CD1c-positive myeloid dendritic cell (primary cell): ENCODE data around the gene HPN.
"Not testable (repeated sequence)": the region's sequence is repeated elsewhere in the genome, so short reads cannot be mapped to it uniquely, and the experiment has no call there.

ENCODE experiments used
- DNase-seq: peaks from one replicate; pipeline ENCODE4 v3.0.0-alpha.2; 2016; ENCODE audit errors: extremely low spot score

HPN gene

DNA sequence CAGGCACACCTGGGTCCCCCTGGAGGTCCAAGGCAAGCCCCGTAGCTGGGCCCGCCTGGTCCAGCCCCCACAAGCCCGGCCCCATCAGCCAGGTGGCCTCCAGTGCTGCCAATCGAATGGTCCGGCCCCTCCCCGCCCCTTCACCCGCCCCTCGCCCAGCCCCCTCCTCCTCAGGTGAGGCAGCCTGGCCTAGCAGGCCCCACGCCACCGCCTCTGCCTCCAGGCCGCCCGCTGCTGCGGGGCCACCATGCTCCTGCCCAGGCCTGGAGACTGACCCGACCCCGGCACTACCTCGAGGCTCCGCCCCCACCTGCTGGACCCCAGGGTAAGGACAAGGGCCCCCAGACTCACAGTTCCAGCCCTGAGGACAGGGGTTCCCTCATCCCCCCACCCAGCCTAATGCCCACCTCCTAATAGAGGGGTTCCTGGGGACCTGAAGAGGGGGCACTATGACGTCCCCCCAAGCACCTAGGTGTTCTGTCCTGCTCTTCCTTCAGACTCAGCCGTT is at the start of gene HPN:
Gene HPN, plus strand, starts transcription at position 174 of the 508 bp plus-strand sequence. CDS start 786 bp downstream, outside the sequence.
- DNase-seq: no peak

DNA sequence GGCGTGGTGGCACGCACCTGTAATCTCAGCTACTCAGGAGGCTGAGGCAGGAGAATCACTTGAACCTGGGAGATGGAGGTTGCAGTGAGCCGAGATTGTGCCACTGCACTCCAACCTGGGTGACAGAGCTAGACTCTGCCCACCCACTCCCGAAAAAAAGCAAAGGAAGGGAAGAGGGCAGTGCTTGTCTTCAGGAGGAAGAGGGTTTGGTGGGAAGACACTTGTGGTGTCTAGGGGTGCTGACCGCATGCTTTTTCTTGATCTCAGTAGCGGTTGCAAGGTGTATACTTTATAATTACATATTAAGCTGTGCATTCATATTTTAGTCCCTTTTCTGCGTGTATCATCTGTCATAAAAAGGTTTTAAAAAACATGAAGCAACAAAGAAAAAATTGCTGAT is 48.9 kb upstream of the HPN start:
- DNase-seq: not testable (repeated sequence)

DNA sequence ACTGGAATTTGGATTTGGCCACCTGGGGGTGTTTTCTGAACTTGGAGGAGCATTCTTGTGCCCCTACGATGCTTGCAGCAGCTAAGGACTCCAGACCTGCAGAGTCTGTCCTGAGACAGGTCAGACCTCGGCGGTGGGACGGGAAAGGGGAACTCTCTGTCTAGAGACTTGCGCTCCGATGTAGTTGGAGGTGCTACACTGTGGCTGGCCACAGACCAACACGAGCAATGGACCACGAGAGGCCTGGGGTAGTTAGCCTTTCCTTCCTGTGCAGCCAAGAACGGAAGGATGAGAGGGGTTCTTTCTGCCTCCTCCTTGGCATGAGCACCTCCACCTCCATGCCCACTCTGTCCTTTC is 47.3 kb upstream of the HPN start:
- DNase-seq: no peak

DNA sequence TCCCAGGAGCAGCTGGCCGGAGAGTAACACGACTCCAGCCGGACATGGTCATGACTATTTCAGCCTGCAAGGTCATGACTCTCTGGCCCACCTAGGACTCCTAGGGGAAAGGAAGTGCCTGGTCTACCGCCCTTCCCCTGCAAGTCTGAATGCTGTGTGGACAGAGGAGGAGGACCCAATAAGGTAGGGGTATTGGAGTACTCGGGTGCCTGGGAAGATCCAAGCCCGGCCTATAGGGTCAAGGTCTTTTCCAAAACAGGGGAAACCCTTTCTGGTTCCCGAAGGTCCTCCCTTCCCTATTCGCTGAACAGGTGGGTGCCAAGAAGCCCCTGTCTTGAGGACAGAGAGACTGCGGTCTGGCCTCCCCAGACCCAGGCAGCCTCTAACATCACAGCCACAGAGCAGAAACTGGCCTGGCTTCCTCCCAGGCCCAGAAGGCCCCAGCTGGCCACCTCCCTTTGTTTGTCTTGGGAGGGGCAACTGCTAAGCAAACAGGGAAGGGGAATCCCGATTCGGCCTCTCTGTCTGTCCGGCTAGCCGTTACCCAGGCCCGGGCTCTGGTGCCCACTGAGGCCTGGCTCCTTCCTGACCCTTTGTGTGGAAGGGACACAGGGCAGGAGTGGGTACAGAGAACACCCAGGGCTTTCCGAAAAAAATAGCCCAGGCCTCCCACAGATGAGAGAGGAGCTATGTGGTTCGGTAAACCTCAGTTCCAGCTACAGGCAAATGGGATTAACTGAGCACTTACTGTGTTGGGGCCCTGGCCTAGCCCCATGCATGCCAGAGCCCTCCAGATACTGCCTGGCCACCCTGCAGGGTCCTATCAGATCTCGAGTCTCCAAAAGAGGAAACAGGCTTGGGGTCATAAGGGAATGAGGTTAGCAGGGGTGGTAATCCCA is 46.6 kb upstream of the HPN start:
- no peak for DNase-seq

GRCh38 chr19:34995551-34995950 is 46.0 kb upstream of the HPN start:
- no peak for DNase-seq

DNA sequence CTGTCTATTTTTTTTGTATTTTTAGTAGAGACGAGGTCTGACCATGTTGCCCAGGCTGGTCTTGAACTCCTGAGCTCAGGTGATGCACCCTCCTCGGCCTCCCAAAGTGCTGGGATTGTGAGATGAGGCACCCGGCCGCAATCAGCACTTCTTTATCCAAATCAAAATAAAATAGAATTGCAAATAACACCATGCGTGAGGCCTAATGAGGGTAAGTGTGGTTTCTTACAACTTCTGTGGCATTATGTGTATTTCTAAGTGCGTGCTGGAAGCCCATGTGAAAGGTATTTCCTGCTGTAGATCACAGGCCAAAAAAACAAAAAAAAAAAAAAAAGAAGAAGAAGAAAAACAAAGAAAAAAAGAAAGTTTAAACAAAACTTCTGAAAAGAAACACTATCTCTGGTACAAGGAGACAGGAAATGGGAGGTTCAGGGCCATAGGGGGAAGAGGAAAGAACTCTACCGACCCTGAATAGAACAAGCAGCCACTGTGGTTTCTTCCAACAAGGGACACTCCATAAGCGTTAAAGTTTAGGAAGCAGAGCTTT is 44.4 kb upstream of the HPN start:
- DNase-seq: no peak

GRCh38 chr19:34998224-34998623 is 43.3 kb upstream of the HPN start:
- DNase-seq: not testable (repeated sequence)

DNA sequence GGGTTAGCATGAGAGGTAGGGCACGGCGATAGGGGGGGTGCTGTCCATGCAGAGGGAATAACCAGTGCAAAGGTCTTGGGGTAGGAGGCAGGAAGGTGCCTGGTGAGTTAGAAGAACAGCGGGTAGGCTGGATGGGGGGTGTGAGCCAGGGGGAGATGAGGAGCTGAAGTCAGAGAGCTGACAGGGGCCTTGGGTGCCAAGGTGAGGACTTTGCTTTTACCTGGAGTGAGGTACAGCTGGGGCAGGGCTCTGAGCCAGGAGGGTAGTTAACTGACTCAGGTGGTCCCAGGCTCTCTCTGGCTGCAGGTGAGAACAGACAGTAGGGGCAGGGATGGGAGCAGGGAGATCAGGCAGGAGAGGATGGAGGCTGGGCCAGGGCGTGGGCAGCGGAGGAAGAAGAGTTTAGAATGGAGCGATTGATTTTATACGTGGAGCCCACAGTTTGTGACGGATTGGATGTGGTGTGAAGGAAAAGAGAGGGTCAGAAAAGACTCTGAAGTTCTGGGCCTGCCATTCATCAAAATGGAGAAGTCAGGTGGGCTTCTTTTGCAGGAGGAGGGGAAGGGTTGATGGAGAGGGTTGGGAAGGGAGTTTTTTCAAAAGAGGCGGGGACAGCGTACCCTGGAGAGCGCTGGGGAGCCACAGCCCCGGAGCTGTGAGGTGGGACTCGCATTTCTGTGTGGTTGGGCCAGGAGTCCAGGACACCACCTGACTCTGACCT is 42.6 kb upstream of the HPN start:
- DNase-seq: no peak

DNA sequence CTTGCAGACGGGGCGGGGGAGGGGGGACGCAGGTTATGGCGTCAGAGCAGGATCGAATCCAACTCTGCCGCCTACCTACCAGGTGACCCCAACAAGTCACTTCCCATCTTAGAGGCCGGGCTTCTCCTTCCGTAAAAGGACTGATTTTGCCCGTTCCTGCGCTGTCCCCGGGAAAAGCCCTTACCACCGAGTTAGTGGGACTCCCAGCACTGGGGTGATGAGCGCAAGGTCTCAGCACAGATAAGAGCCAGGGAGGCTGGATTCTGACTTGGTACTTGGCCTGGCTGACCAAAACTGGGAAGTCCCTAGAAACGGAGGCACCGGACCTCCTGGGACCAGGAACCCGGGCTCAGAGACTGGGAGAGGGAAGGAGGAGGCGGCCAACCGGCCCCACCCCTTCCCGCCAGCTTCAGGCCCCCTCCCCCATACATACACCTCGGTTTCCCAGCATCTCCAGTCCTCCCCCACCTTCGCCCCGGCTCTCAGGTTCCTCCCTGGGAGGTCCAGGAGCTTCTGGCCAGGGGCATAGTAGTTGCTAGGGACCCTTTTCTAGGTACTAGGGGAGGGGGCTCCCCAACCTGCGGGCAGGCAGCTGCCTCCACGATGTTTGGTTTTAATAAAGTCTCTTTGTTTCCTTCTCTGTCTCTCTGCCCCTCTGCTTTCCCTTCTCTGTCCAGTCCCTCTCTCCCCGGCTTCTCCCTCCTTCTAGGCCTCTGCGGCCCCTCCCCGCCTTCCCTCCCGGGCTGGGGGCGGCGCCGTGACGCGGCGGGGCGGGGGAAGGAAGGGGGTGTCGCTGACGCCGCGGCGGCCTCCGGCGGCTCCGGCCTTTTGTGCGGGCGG is 41.8 kb upstream of the HPN start, which contains the start of gene GRAMD1A:
Gene GRAMD1A, plus strand, starts transcription at position 826 of the 840 bp plus-strand sequence. CDS start 156 bp downstream, outside the sequence.
- peak; percentile 90 for DNase-seq

GRCh38 chr19:35000338-35000646 is 41.2 kb upstream of the HPN start:
- no peak for DNase-seq

DNA sequence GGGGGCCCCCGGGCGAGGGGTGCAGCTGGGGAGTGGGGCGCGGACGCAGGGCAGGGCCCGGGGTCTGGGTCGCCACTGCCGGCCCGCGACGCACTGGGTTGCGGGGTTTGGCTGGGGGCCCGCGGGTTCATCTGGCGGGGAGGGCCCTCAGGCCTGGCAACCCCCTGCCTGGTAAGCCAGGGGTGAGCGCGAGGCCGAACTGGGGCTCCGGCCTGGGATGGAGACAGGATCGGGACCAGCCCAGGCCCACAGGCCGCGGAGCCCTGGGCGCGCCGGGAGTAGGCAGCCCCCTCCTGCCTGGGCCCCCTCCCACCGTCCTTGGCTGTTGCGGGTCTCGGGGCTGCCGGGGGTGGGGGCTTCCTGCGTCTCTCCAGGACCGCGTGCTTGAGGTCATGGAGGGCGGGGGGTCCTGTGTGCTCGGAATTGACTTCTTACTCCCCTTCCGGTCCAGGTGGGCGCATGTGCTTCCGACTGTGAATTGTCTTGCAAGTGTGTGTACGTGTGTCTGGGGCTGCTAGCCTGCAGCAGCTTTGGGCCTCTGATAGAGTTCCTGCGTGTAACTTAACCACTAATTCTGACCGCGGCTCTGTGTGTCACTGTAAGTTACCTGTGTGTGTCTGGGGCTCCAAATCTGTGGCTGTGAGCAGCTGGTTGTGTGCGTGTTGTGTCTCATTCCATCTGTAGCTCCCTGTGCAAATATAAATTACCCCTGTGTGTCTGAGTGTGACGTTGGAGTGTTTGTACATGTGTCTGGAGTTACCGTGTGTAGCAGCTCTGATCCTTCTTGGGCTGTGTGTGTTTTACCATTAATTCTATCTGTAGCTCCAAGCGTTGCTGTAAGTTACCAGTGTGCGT is 40.6 kb upstream of the HPN start:
- peak; percentile 17 for DNase-seq

GRCh38 chr19:35002037-35002535 is 39.4 kb upstream of the HPN start:
- DNase-seq: no peak

DNA sequence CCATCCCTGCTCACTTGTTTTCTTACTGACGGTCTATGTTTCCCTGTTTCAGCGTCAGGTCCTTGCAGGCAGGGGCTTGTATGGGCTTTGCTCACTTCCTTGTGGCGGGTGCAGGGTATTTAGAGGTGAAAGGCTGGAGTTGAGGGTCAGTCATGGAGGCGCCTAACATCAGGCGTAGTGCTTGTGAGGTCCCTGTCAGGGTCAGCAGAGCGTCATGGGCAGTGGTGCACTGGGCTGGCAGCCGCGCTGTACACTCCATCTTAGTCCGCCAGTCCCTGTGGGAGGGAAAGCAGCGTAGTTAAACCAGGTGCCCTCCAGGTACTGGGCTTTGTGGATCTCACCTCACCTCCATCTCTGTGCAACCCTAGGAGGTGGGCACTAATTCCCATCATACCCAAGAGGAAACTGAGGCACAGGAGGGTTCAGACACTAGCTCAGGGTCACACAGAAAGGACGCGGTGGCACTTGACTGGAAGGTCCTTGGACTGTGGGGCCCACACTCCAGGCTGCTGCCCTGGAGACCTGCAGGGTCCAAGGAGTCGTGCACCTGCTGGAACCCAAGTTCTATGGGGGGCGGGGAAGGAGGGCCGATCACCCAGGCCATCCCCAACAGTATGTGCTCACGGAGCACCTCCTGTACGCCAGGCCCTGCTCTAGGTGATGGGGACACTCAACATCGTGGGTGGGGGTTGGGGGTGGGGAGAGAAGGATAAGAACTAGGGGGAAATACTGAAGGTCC is 36.8 kb upstream of the HPN start:
- no peak for DNase-seq

GRCh38 chr19:35005256-35005977 is 36.1 kb upstream of the HPN start:
- DNase-seq: no peak

DNA sequence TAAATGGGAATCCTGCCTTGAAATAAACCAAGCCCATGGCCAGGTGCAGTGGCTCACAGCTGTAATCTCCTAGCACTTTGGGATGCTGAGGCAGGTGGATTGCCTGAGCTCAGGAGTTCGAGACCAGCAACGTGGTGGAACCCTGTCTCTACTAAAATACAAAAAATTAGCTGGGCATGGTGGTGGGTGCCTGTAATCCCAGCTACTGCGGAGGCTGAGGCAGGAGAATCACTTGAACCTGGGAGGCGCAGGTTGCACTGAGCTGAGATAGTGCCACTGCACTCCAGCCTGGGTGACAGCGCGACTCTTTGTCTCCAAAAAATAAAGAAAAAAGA is 35.5 kb upstream of the HPN start:
- DNase-seq: not testable (repeated sequence)

DNA sequence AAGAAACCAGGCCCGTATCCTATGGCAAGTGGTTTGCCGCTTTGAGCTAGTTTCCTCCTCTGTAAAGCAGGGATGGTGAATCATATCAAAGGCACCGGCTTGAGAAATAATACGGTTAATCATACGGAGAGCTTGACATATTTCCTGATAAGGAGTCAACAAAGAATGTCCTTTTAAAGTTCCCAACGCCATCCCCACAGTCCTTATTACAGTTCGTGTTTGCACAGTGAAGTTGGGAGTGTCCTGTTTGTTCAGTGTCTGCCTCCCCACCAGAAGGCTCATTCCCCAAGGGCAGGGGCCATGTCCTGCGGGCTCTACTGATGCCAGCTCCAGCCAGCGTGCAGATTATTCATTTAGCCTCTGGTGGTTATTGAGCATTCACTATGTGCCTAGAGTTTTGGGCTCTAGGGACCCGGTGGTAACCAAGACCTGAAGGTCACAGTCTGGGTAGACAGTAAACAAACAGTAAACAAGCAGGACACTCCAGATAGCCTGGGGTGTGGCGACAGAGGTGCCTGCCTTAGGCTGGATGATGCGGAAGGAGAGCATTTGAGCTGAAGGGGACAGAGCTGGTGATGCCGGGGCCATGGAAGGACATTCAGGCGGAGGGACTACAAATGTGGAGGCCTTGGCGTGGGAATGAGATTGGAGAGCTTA is 35.1 kb upstream of the HPN start:
- DNase-seq: no peak

DNA sequence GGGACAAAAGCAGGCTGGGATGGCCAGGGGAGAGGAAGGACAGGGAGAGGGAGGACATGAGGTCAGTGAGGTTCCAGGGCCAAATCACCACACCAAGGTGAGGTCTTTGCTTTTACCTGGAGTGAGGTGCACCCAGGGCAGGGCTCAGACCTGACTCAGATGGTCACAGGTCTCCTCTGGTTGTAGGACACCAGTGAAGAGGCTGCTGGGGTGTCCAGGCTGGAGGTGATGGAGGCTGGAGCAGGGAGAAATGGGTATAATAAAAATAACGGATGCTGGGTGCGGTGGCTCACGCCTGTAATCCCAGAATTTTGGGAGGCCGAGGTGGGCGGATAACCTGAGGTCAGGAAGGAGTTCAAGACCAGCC is 34.5 kb upstream of the HPN start:
- no peak for DNase-seq

GRCh38 chr19:35007427-35007826 is 34.1 kb upstream of the HPN start:
- not testable (repeated sequence) for DNase-seq

DNA sequence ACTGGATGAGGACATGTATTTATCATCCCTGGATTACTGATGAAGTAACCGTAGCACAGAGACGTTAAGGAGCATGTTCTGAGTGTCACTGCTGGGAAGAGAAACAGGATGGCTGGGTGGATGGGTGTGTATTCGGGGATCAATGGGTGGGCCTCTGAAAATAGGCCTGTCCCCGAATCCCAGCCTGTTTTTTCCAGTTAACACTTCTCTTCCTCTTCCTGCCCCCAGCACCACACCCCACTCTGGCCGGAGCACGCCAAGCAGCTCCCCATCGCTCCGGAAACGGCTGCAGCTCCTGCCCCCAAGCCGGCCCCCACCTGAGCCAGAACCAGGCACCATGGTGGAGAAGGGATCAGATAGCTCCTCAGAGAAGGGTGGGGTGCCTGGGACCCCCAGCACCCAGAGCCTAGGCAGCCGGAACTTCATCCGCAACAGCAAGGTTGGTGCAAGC is 32.6 kb upstream of the HPN start:
- no peak for DNase-seq
